Neural cell (in vitro differentiated cells): ENCODE data around the gene TBC1D10A.

Source experiments
- EZH2 ChIP-seq: fragments of 200-600, 300-800 bp; shearing (Covaris generic), sonication (generic); IDR thresholded peaks from 2 replicates; pipeline ENCODE4 v1.6.1; 2014; ENCODE audit warnings: antibody characterized with exemption, low read length, borderline replicate concordance, mild to moderate bottlenecking; ENCODE audit not compliant: insufficient read depth, poor library complexity, severe bottlenecking
- TF ChIP-seq, protein P1 (sequence below): IDR thresholded peaks from 2 replicates; pipeline ENCODE4 v1.6.1; 2012; ENCODE audit warnings: borderline replicate concordance
- TF ChIP-seq, protein P2 (sequence below): fragments of 450-650 bp; IDR thresholded peaks from 2 replicates; pipeline ENCODE4 v1.5.1; 2014; ENCODE audit warnings: antibody characterized with exemption, mild to moderate bottlenecking, moderate library complexity; ENCODE audit not compliant: poor library complexity, severe bottlenecking

DNA sequence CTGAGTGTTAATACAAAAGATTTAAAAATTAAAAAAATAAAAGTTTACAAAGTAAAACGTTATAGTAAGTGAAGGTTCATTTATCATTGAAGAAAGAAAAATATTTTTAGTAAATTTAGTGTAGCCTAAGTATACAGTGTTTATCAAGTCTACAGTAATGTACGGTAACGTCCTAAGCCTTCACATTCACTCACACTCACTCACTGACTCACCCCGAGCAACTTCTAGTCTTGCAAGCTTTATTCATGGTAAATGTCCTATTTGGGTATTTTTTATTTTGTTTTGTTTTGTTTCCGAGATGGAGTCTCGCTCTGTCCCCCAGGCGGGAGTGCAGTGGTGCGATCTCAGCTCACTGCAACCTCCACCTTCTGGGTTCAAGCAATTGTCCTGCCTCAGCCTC is 46.2 kb downstream of the TBC1D10A start:
- TF ChIP-seq, protein P1, sequence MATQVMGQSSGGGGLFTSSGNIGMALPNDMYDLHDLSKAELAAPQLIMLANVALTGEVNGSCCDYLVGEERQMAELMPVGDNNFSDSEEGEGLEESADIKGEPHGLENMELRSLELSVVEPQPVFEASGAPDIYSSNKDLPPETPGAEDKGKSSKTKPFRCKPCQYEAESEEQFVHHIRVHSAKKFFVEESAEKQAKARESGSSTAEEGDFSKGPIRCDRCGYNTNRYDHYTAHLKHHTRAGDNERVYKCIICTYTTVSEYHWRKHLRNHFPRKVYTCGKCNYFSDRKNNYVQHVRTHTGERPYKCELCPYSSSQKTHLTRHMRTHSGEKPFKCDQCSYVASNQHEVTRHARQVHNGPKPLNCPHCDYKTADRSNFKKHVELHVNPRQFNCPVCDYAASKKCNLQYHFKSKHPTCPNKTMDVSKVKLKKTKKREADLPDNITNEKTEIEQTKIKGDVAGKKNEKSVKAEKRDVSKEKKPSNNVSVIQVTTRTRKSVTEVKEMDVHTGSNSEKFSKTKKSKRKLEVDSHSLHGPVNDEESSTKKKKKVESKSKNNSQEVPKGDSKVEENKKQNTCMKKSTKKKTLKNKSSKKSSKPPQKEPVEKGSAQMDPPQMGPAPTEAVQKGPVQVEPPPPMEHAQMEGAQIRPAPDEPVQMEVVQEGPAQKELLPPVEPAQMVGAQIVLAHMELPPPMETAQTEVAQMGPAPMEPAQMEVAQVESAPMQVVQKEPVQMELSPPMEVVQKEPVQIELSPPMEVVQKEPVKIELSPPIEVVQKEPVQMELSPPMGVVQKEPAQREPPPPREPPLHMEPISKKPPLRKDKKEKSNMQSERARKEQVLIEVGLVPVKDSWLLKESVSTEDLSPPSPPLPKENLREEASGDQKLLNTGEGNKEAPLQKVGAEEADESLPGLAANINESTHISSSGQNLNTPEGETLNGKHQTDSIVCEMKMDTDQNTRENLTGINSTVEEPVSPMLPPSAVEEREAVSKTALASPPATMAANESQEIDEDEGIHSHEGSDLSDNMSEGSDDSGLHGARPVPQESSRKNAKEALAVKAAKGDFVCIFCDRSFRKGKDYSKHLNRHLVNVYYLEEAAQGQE = no peak
- TF ChIP-seq, protein P2, sequence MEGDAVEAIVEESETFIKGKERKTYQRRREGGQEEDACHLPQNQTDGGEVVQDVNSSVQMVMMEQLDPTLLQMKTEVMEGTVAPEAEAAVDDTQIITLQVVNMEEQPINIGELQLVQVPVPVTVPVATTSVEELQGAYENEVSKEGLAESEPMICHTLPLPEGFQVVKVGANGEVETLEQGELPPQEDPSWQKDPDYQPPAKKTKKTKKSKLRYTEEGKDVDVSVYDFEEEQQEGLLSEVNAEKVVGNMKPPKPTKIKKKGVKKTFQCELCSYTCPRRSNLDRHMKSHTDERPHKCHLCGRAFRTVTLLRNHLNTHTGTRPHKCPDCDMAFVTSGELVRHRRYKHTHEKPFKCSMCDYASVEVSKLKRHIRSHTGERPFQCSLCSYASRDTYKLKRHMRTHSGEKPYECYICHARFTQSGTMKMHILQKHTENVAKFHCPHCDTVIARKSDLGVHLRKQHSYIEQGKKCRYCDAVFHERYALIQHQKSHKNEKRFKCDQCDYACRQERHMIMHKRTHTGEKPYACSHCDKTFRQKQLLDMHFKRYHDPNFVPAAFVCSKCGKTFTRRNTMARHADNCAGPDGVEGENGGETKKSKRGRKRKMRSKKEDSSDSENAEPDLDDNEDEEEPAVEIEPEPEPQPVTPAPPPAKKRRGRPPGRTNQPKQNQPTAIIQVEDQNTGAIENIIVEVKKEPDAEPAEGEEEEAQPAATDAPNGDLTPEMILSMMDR = no peak
- TF ChIP-seq EZH2 = no peak
